Embryonic facial prominence (tissue), 1 donor: ENCODE data around the gene TNP2.

Experiments used
- DNase-seq: peaks from one replicate; pipeline ENCODE4 v3.0.0-alpha.2; 2016; ENCODE audit errors: extremely low spot score

Gene TNP2

GRCh38 chr16:11277607-11278337 is 8.6 kb upstream of the TNP2 start:
- no peak for DNase-seq

- no peak for DNase-seq
Observed at GRCh38 chr16:11276896-11277593, 7.9 kb upstream of the TNP2 start.

- DNase-seq: no peak
Observed at GRCh38 chr16:11276143-11276895, 7.2 kb upstream of the TNP2 start, which contains the start of gene PRM2. TSS of gene PRM2 (minus strand) at chr16:11276480. CDS start at chr16:11276370, 110 bp downstream.

- DNase-seq: no peak
Observed at GRCh38 chr16:11274964-11275363, 5.8 kb upstream of the TNP2 start.

- DNase-seq: no peak
Observed at GRCh38 chr16:11273721-11274324, 4.7 kb upstream of the TNP2 start.

- DNase-seq: no peak
Observed at GRCh38 chr16:11272921-11273720, 4.0 kb upstream of the TNP2 start, which contains the start of gene PRM3. TSS of gene PRM3 (minus strand) at chr16:11273629. CDS start at chr16:11273595, 34 bp downstream.

- no peak for DNase-seq
Observed at GRCh38 chr16:11272484-11272883, 3.4 kb upstream of the TNP2 start.

GRCh38 chr16:11271610-11272009 is 2.5 kb upstream of the TNP2 start:
- no peak for DNase-seq

GRCh38 chr16:11270602-11271162 is 1.6 kb upstream of the TNP2 start:
- no peak for DNase-seq

- no peak for DNase-seq
Observed at GRCh38 chr16:11265124-11265523, 4.0 kb downstream of the TNP2 start.

GRCh38 chr16:11264155-11264832 is 4.8 kb downstream of the TNP2 start:
- DNase-seq: no peak

GRCh38 chr16:11263737-11264136 is 5.4 kb downstream of the TNP2 start:
- no peak for DNase-seq

- no peak for DNase-seq
Observed at GRCh38 chr16:11262915-11263314, 6.2 kb downstream of the TNP2 start.

- DNase-seq: no peak
Observed at GRCh38 chr16:11260596-11260966, 8.5 kb downstream of the TNP2 start.

- DNase-seq: no peak
Observed at GRCh38 chr16:11259655-11260595, 9.2 kb downstream of the TNP2 start.

GRCh38 chr16:11258553-11259492 is 10.3 kb downstream of the TNP2 start:
- no peak for DNase-seq

GRCh38 chr16:11257131-11257938 is 11.8 kb downstream of the TNP2 start:
- peak; percentile 59 for DNase-seq
